Lower lobe of right lung (tissue), 2 donors: ENCODE results near the gene CFAP77. TPM values are rescaled to one million over a fixed set of nuclear protein-coding genes. Genes with fewer than 3 reads are reported as not detected.

Experiments
- ATAC-seq, 2 donors: fragments of 200-7000 bp; cut with Tn5 transposase; one replicate each; pipeline ENCODE4 v1.9.1; 2020 to 2022; ENCODE audit warnings: mild to moderate bottlenecking in 2 of 2, moderate library complexity in 2 of 2
- DNase-seq: peaks from one replicate; pipeline ENCODE4 v3.0.0-alpha.2; 2020
- H3K27ac ChIP-seq: fragments of 200-600 bp; one replicate; pipeline ENCODE4 v1.8.0; 2022
- H3K27me3 ChIP-seq: fragments of 200-600 bp; one replicate; pipeline ENCODE4 v1.8.0; 2022; ENCODE audit warnings: low read depth
- H3K36me3 ChIP-seq: fragments of 200-600 bp; one replicate; pipeline ENCODE4 v1.8.0; 2022; ENCODE audit warnings: mild to moderate bottlenecking
- H3K4me1 ChIP-seq: fragments of 200-600 bp; one replicate; pipeline ENCODE4 v1.8.0; 2022
- H3K4me3 ChIP-seq: fragments of 200-600 bp; one replicate; pipeline ENCODE4 v1.8.0; 2022; ENCODE audit warnings: mild to moderate bottlenecking
- H3K9me3 ChIP-seq: fragments of 200-600 bp; one replicate; pipeline ENCODE4 v1.8.0; 2022
- intact Hi-C: fragments of 100-400 bp; cut with DNase I; formaldehyde crosslinking; loops from one replicate; pipeline ENCODE4 v1.11.0; 2022
- total RNA-seq: library from RNA; stranded (reverse); fragmentation: NEBNext Ultra II Directional; extraction: Animal tissue kit (Norgen Biotek cat#: 25700); gene quantifications from one replicate; pipeline ENCODE4 v1.2.1, GENCODE V29; 2021
- TF ChIP-seq, protein P1 (sequence below): fragments of 200-600 bp; IDR thresholded peaks from one replicate; pipeline ENCODE4 v1.8.0; 2022; ENCODE audit warnings: antibody characterized with exemption, mild to moderate bottlenecking
- donor health status: DM: no; HTN: yes; CAD: no; lungs with severe emphysema.

Gene CFAP77
- total RNA-seq, 1 donor from 2014 or later, result 3.7 TPM

DNA sequence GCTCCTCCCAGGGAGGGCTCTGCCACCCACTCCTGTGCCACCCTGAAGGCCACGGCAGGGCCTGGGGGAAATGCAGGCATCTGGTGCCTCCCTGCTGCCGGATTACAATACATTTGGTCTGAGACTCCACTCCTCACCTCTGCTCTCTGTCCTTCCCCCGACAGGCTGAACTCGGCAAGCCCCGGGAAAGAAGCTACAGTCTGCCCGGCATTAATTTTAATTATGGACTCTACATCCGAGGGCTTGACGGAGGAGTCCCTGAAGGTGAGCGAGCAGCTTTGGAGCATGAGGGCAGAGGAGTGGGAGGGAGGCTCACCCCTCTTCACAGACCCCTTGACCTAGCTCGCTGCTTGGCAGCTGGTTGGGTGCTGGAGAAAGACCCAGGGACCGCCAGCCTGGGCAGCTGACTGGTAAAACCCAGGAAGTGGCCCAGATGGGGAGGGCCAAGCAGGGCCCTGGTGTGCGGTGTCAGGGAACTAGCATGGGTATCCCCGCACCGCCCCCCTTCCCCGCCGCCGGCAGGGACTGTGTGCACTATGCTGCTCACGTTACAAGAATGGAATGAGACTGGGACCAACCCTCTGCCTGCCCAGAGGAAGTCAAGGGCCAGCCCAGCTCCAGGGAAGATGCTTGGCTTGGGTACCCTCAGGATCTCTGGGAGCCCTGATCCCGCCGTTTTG lies 88.7 kb downstream of the CFAP77 start:
- Histone ChIP-seq H3K4me1 (no peaks in the 10 kb centered on the region), H3K27me3 (peaks cover 22% of the 10 kb centered on the region), H3K9me3 (no peaks in the 10 kb centered on the region), H3K36me3 (no peaks in the 10 kb centered on the region), H3K4me3 (no peak overlapping the region), H3K27ac (no peak overlapping the region)
- DNase-seq, result no peak
- ATAC-seq, result no peak
- TF ChIP-seq, protein P1, sequence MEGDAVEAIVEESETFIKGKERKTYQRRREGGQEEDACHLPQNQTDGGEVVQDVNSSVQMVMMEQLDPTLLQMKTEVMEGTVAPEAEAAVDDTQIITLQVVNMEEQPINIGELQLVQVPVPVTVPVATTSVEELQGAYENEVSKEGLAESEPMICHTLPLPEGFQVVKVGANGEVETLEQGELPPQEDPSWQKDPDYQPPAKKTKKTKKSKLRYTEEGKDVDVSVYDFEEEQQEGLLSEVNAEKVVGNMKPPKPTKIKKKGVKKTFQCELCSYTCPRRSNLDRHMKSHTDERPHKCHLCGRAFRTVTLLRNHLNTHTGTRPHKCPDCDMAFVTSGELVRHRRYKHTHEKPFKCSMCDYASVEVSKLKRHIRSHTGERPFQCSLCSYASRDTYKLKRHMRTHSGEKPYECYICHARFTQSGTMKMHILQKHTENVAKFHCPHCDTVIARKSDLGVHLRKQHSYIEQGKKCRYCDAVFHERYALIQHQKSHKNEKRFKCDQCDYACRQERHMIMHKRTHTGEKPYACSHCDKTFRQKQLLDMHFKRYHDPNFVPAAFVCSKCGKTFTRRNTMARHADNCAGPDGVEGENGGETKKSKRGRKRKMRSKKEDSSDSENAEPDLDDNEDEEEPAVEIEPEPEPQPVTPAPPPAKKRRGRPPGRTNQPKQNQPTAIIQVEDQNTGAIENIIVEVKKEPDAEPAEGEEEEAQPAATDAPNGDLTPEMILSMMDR, result no peak
- intact Hi-C loops, result no loop called here

DNA sequence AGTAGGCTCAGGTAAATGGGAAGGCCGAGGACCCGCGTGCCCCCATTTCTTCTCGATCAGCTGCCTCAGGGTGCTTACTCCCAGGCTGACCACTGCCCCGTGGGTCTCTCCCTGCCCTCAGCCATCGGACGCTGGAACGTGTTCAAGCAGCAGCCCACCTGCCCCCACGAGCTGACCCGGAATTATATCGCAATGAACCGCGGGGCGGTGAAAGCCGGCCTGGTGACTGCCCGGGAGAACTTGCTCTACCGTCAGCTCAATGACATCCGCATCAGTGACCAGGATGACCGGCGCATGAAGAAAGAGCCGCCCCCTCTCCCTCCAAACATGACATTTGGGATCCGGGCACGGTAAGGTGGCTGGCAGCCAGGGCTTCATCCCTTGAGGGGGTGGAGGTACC lies 89.2 kb downstream of the CFAP77 start:
- no peak for DNase-seq
- TF ChIP-seq, protein P1, result no peak

DNA sequence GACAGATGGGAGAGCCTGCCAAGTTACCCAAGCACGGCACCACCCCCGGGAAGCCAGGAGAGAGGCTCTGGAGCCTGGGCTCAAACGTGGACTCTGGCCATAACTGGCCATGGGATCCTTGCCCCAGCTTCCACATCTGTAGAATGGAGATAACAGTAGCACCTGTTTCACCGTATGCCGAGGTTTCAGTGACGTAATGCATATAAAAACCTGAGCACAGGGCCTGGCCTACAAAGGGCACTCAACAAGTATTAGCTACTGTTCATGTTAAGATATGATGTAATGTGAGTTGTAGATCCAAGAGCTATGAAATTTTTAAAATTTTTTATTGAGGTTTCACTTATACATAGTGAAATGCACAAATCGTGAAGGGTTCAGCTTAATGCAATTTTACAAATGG lies 90.2 kb downstream of the CFAP77 start:
- no peak for ATAC-seq
- no peaks in the 10 kb centered on the region for H3K9me3 ChIP-seq
- intact Hi-C loops, result loop anchor here (10.0 kb wide), 1 partner anchor 305 kb away; no protein-coding TSS in a partner anchor

More for the DNA sequence above, 89.2 kb downstream of the CFAP77 start:
- H3K4me3 ChIP-seq, result no peak overlapping the region
- no peak for ATAC-seq
- no peak overlapping the region for H3K27ac ChIP-seq
- no peaks in the 10 kb centered on the region for H3K36me3 ChIP-seq
- H3K9me3 ChIP-seq, result no peaks in the 10 kb centered on the region
- H3K27me3 ChIP-seq, result peaks cover 28% of the 10 kb centered on the region
- no peaks in the 10 kb centered on the region for H3K4me1 ChIP-seq
- intact Hi-C loops, result no loop called here

DNA sequence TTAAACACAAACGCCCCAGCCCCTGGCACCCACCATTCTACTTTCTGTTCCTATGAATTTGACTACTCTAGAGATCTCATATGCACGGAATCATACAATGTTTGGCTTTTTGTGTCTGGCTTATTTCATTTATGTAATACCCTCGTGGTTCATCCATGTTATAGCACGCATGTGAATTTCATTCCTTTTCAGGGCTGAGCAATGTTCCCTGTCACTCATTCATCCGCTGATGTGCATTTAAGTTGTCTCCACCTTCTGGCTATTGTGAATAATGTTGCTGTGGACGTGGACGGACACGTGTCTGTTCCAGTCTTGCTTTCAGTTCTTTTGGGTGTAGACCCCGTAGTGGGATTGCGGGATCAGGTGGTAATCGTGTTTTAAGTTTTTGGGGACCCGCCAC lies 92.5 kb downstream of the CFAP77 start:
- Histone ChIP-seq H3K4me1 (no peaks in the 10 kb centered on the region), H3K36me3 (no peaks in the 10 kb centered on the region), H3K27me3 (peaks cover 39% of the 10 kb centered on the region), H3K9me3 (no peaks in the 10 kb centered on the region), H3K4me3 (no peak overlapping the region), H3K27ac (no peak overlapping the region)
- TF ChIP-seq, protein P1, result no peak
- DNase-seq, result no peak
- ATAC-seq, result no peak
- intact Hi-C loops, result loop anchor here (10.0 kb wide), 1 partner anchor 302 kb away; no protein-coding TSS in a partner anchor

More for the DNA sequence above, 90.2 kb downstream of the CFAP77 start:
- no peak for DNase-seq
- H3K36me3 ChIP-seq, result no peaks in the 10 kb centered on the region
- no peak overlapping the region for H3K27ac ChIP-seq
- no peak overlapping the region for H3K4me3 ChIP-seq
- no peaks in the 10 kb centered on the region for H3K4me1 ChIP-seq
- TF ChIP-seq, protein P1, result no peak
- peaks cover 36% of the 10 kb centered on the region for H3K27me3 ChIP-seq

DNA sequence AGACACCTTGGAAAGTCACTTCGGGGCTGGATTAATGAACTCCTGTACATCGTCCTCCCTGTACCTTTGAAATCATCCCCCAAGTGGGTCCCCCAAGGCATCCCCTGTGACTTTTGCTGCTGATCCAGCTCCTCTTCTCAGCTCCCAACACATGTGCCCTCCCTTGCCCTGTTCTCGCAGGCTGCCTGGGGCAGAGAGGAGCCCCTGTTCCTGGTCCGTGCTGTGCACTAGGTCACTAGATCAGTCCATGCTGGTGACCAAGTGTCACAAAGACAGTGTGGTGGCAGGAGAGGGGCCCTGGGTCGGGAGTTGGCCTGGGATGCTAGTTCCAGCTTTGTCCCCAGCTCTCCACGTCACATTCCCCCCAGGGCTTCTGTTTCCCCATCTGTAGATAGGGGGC lies 93.1 kb downstream of the CFAP77 start:
- no peaks in the 10 kb centered on the region for H3K36me3 ChIP-seq
- no peak for ATAC-seq
- H3K27me3 ChIP-seq, result peaks cover 39% of the 10 kb centered on the region
- no peak overlapping the region for H3K4me3 ChIP-seq
- H3K4me1 ChIP-seq, result no peaks in the 10 kb centered on the region
- DNase-seq, result peak; percentile 32
- H3K9me3 ChIP-seq, result no peaks in the 10 kb centered on the region
- intact Hi-C loops, result loop anchor here (10.0 kb wide), 1 partner anchor 302 kb away; no protein-coding TSS in a partner anchor
- TF ChIP-seq, protein P1, result no peak
- H3K27ac ChIP-seq, result no peak overlapping the region
